Articular chondrocyte of knee joint (primary cell): ENCODE results near the gene TMEM256. TPM values are rescaled to one million over a fixed set of nuclear protein-coding genes. Genes with fewer than 3 reads are reported as not detected.

Source experiments
- total RNA-seq: library from RNA; depleted of rRNA; stranded (reverse); fragments of >200 nt; gene quantifications from 2 replicates; pipeline ENCODE4 v1.2.3, GENCODE V29; 2012

Gene TMEM256
- 30.4 and 56.3 TPM in 2 replicates for total RNA-seq

GRCh38 chr17:7403977-7404736 is at the start of gene TMEM256:
TMEM256 (minus strand) TSS chr17:7404097; CDS start chr17:7404084, 13 bp downstream.

GRCh38 chr17:7444682-7445618 is 41.1 kb upstream of the TMEM256 start, which contains the start of gene CHRNB1:
CHRNB1 (plus strand) TSS chr17:7445061; CDS start chr17:7445128, 67 bp downstream.

GRCh38 chr17:7439462-7440112 is 35.7 kb upstream of the TMEM256 start, which contains the start of gene FGF11:
FGF11 (plus strand) TSS chr17:7439512; CDS start chr17:7439621, 109 bp downstream.

GRCh38 chr17:7428557-7428956 is 24.7 kb upstream of the TMEM256 start, which contains the start of gene SPEM3:
SPEM3 (plus strand) TSS chr17:7428857; CDS start chr17:7428903, 46 bp downstream.

GRCh38 chr17:7425316-7425715 is 21.4 kb upstream of the TMEM256 start, which contains the start of gene SPEM2:
SPEM2 (plus strand) TSS chr17:7425616; CDS start chr17:7425689, 73 bp downstream.

GRCh38 chr17:7419819-7420610 is 16.1 kb upstream of the TMEM256 start, which contains the start of gene SPEM1:
SPEM1 (plus strand) TSS chr17:7420324; CDS start chr17:7420385, 61 bp downstream.

GRCh38 chr17:7407485-7408251 is 3.8 kb upstream of the TMEM256 start, which contains the start of gene NLGN2:
NLGN2 (plus strand) TSS chr17:7407845; CDS start chr17:7408256, 411 bp downstream.

GRCh38 chr17:7394452-7395191 is 9.3 kb downstream of the TMEM256 start, which contains the start of gene PLSCR3:
PLSCR3 (minus strand) TSS chr17:7394525; CDS start chr17:7394110, 415 bp downstream.

GRCh38 chr17:7380855-7381683 is 22.8 kb downstream of the TMEM256 start, which contains the start of gene TNK1:
TNK1 (plus strand) TSS chr17:7381089; CDS start chr17:7382927, 1,838 bp downstream.

GRCh38 chr17:7355053-7355452 is 48.8 kb downstream of the TMEM256 start, which contains the start of gene TMEM95:
TMEM95 (plus strand) TSS chr17:7355156; CDS start chr17:7355205, 49 bp downstream.

Other genes with a start within 250 kb of the TMEM256 start
- 0.65 and 0.76 TPM in 2 replicates for gene ASGR1, start 224.7 kb downstream of the TMEM256 start, total RNA-seq
- gene DLG4, start 184.3 kb downstream of the TMEM256 start, total RNA-seq: 7.7 and 8.8 TPM in 2 replicates
- 205 and 214 TPM in 2 replicates for gene ACADVL, start 184.2 kb downstream of the TMEM256 start, total RNA-seq
- gene DVL2, start 169.6 kb downstream of the TMEM256 start, total RNA-seq: 54.4 and 63.1 TPM in 2 replicates
- gene PHF23, start 164.6 kb downstream of the TMEM256 start, total RNA-seq: 34.4 and 38.5 TPM in 2 replicates
- 315 and 440 TPM in 2 replicates for gene GABARAP, start 161.6 kb downstream of the TMEM256 start, total RNA-seq
- 30.1 and 39.5 TPM in 2 replicates for gene CTDNEP1, start 152.4 kb downstream of the TMEM256 start, total RNA-seq
- gene ELP5, start 151.9 kb downstream of the TMEM256 start, total RNA-seq: 31.6 and 39.1 TPM in 2 replicates
- gene CLDN7, start 141.6 kb downstream of the TMEM256 start, total RNA-seq: 2.4 and 2.7 TPM in 2 replicates
- 0.11 TPM in 1 of 2 replicates, not detected in the other for gene SLC2A4, start 122.4 kb downstream of the TMEM256 start, total RNA-seq
- gene YBX2, start 109.5 kb downstream of the TMEM256 start, total RNA-seq: 0.13 TPM in 1 of 2 replicates, not detected in the other
- 575 and 584 TPM in 2 replicates for gene EIF5A, start 96.5 kb downstream of the TMEM256 start, total RNA-seq
- gene GPS2, start 88.7 kb downstream of the TMEM256 start, total RNA-seq: 38.2 and 42.2 TPM in 2 replicates
- 7.7 and 13.2 TPM in 2 replicates for gene NEURL4, start 74.8 kb downstream of the TMEM256 start, total RNA-seq
- gene ACAP1, start 67.6 kb downstream of the TMEM256 start, total RNA-seq: 0.11 and 0.26 TPM in 2 replicates
- gene KCTD11, start 51.9 kb downstream of the TMEM256 start, total RNA-seq: 8.9 and 11.2 TPM in 2 replicates
- gene TMEM95, start 48.9 kb downstream of the TMEM256 start, total RNA-seq: not detected in 2 replicates
- 4.1 and 4.6 TPM in 2 replicates for gene TNK1, start 23.0 kb downstream of the TMEM256 start, total RNA-seq
- 19.6 and 21.7 TPM in 2 replicates for gene PLSCR3, start 9.6 kb downstream of the TMEM256 start, total RNA-seq
- 6.9 and 8.6 TPM in 2 replicates for gene NLGN2, start 3.7 kb upstream of the TMEM256 start, total RNA-seq
- not detected in 2 replicates for gene SPEM1, start 16.2 kb upstream of the TMEM256 start, total RNA-seq
- not detected in 2 replicates for gene SPEM2, start 21.5 kb upstream of the TMEM256 start, total RNA-seq
- not detected in 2 replicates for gene SPEM3, start 24.8 kb upstream of the TMEM256 start, total RNA-seq
- gene TMEM102, start 31.3 kb upstream of the TMEM256 start, total RNA-seq: 2.5 and 2.8 TPM in 2 replicates
- gene FGF11, start 35.4 kb upstream of the TMEM256 start, total RNA-seq: 0.76 and 0.91 TPM in 2 replicates
- 5.2 and 5.4 TPM in 2 replicates for gene CHRNB1, start 41.0 kb upstream of the TMEM256 start, total RNA-seq
- 40.2 and 41.4 TPM in 2 replicates for gene ZBTB4, start 75.5 kb upstream of the TMEM256 start, total RNA-seq
- gene SLC35G6, start 77.3 kb upstream of the TMEM256 start, total RNA-seq: not detected in 2 replicates
- gene POLR2A, start 80.3 kb upstream of the TMEM256 start, total RNA-seq: 85.8 and 100.0 TPM in 2 replicates
- gene TNFSF12, start 145.0 kb upstream of the TMEM256 start, total RNA-seq: 11.6 and 16.1 TPM in 2 replicates
- gene TNFSF13, start 154.7 kb upstream of the TMEM256 start, total RNA-seq: 4.5 and 5.0 TPM in 2 replicates
- 46.4 and 48.1 TPM in 2 replicates for gene SENP3, start 157.8 kb upstream of the TMEM256 start, total RNA-seq
- 102 and 116 TPM in 2 replicates for gene CD68, start 175.5 kb upstream of the TMEM256 start, total RNA-seq
- 93.2 and 97.4 TPM in 2 replicates for gene MPDU1, start 179.8 kb upstream of the TMEM256 start, total RNA-seq
- gene SOX15, start 186.0 kb upstream of the TMEM256 start, total RNA-seq: 0.11 and 0.26 TPM in 2 replicates
- gene FXR2, start 210.8 kb upstream of the TMEM256 start, total RNA-seq: 26.9 and 28.2 TPM in 2 replicates
- gene SAT2, start 223.7 kb upstream of the TMEM256 start, total RNA-seq: 41.3 and 41.4 TPM in 2 replicates
- gene SHBG, start 226.0 kb upstream of the TMEM256 start, total RNA-seq: 1.3 TPM in 1 of 2 replicates, not detected in the other
- gene ATP1B2, start 246.8 kb upstream of the TMEM256 start, total RNA-seq: not detected in 2 replicates